BJ (cell line): Measurements from ENCODE around the gene SDK1. TPM values are rescaled to one million over a fixed set of nuclear protein-coding genes. Genes with fewer than 3 reads are reported as not detected.

Experiments
- CTCF ChIA-PET: fragments of 350-600 bp; formaldehyde crosslinking; extraction: SDS; loops from one replicate; lab custom pipeline; 2021; ENCODE audit warnings: antibody characterized with exemption, inconsistent platforms; lab: Yijun Ruan, JAX
- POLR2A ChIA-PET: fragments of 300-600 bp; sonication (Branson Sonifier 250); formaldehyde crosslinking; extraction: SDS; loops from one replicate; lab custom pipeline; 2021; ENCODE audit warnings: antibody characterized with exemption; lab: Charles Lee
- DNase-seq: peaks from one replicate; pipeline ENCODE4 v3.0.0-alpha.2; 2011; ENCODE audit warnings: low read depth
- H3K27me3 ChIP-seq: 2 replicates; pipeline ENCODE4 v1.6.0; 2011; ENCODE audit warnings: low read length; ENCODE audit not compliant: control insufficient read depth, insufficient read depth
- H3K36me3 ChIP-seq: 2 replicates; pipeline ENCODE4 v1.5.1; 2011; ENCODE audit warnings: low read length; ENCODE audit not compliant: control insufficient read depth, insufficient read depth
- H3K4me3 ChIP-seq: 2 replicates; pipeline ENCODE4 v1.5.1; 2011; ENCODE audit warnings: low read depth, mild to moderate bottlenecking, control low read depth, low read length
- CTCF ChIP-seq: IDR thresholded peaks from 2 replicates; pipeline ENCODE4 v1.5.1; 2011; ENCODE audit warnings: low read depth, mild to moderate bottlenecking, control low read depth, inconsistent platforms, low read length, moderate library complexity; ENCODE audit not compliant: insufficient read depth
- polyA plus RNA-seq: library from polyadenylated mRNA; depleted of rRNA; stranded (reverse); fragments of >200 nt; gene quantifications from 2 replicates; pipeline ENCODE4 v1.2.3, GENCODE V29; 2011

The SDK1 gene
- polyA plus RNA-seq, 1 experiment: 0.01 TPM

GRCh38 chr7:4100148-4100547 lies 799.1 kb downstream of the SDK1 start:
- Histone ChIP-seq H3K27me3 (no peaks in the 10 kb centered on the region), H3K36me3 (no peaks in the 10 kb centered on the region), H3K4me3 (no peak overlapping the region)
- ChIA-PET POLR2A (no interaction called here), CTCF (no interaction called here)
- no peak for TF ChIP-seq CTCF
- DNase-seq: no peak

- H3K4me3 ChIP-seq: no peak overlapping the region
- ChIA-PET POLR2A (no interaction called here), CTCF (no interaction called here)
- H3K36me3 ChIP-seq: no peaks in the 10 kb centered on the region
- TF ChIP-seq CTCF: no peak
- H3K27me3 ChIP-seq: no peaks in the 10 kb centered on the region
- no peak for DNase-seq
Observed at GRCh38 chr7:4100691-4101090, 799.6 kb downstream of the SDK1 start.

GRCh38 chr7:4102231-4102841 lies 801.3 kb downstream of the SDK1 start:
- no peaks in the 10 kb centered on the region for H3K27me3 ChIP-seq
- no peaks in the 10 kb centered on the region for H3K36me3 ChIP-seq
- CTCF ChIA-PET: no interaction called here
- H3K4me3 ChIP-seq: no peak overlapping the region
- POLR2A ChIA-PET: no interaction called here
- DNase-seq: no peak
- no peak for TF ChIP-seq CTCF

- DNase-seq: no peak
- no peak overlapping the region for H3K4me3 ChIP-seq
- ChIA-PET POLR2A (no interaction called here), CTCF (no interaction called here)
- TF ChIP-seq CTCF: no peak
- H3K27me3 ChIP-seq: no peaks in the 10 kb centered on the region
- no peaks in the 10 kb centered on the region for H3K36me3 ChIP-seq
Observed at GRCh38 chr7:4103352-4104091, 802.5 kb downstream of the SDK1 start.

- ChIA-PET POLR2A (no interaction called here), CTCF (no interaction called here)
- no peak overlapping the region for H3K4me3 ChIP-seq
- H3K36me3 ChIP-seq: no peaks in the 10 kb centered on the region
- TF ChIP-seq CTCF: no peak
- DNase-seq: no peak
- no peaks in the 10 kb centered on the region for H3K27me3 ChIP-seq
Observed at GRCh38 chr7:4107839-4108238, 806.8 kb downstream of the SDK1 start.
